Peyer's patch (tissue), 4 donors: ENCODE data around the gene VTA1.

ENCODE experiments used
- POLR2A ChIP-seq, 2 donors: fragments of 450-650 bp; IDR thresholded peaks; one replicate each; pipeline ENCODE4 v1.5.1; 2017; ENCODE audit warnings: antibody characterized with exemption in 2 of 2, mild to moderate bottlenecking in 2 of 2, moderate library complexity in 2 of 2
- TF ChIP-seq, protein P1 (sequence below), 6 experiments: fragments of 450-650 bp in 4 of 6; fragments of 200-600 bp in 2 of 6; sonication (generic) in 1 of 6; IDR thresholded peaks; one replicate each; pipeline ENCODE4 v1.5.1; 2017 to 2019; ENCODE audit warnings: antibody characterized with exemption in 6 of 6, mild to moderate bottlenecking in 3 of 6, moderate library complexity in 1 of 6

DNA sequence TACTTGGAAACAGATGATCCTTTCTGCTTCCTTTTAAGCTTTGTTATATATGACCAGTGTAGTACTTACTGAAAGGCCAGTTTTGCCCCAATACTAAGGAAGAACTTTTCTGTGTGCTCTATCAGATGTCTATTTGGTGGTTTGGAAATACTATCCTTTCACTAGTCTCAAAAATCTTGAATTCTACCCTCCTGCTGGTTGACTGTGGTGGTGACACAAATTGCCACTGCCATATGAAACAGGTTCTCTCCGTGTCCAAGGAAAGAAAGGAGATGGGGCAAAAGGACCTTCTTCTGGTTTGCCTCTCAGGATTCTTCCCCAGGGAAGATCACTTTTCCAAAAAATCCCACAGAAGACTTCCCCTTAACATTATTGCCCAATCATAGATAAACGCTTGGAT lies 8.2 kb upstream of the VTA1 start:
- TF ChIP-seq, protein P1, sequence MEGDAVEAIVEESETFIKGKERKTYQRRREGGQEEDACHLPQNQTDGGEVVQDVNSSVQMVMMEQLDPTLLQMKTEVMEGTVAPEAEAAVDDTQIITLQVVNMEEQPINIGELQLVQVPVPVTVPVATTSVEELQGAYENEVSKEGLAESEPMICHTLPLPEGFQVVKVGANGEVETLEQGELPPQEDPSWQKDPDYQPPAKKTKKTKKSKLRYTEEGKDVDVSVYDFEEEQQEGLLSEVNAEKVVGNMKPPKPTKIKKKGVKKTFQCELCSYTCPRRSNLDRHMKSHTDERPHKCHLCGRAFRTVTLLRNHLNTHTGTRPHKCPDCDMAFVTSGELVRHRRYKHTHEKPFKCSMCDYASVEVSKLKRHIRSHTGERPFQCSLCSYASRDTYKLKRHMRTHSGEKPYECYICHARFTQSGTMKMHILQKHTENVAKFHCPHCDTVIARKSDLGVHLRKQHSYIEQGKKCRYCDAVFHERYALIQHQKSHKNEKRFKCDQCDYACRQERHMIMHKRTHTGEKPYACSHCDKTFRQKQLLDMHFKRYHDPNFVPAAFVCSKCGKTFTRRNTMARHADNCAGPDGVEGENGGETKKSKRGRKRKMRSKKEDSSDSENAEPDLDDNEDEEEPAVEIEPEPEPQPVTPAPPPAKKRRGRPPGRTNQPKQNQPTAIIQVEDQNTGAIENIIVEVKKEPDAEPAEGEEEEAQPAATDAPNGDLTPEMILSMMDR (IDR thresholded peaks at IDR 0.05): no peak
- no peak for TF ChIP-seq POLR2A (IDR thresholded peaks at IDR 0.05)
